ENCODE measurements around the gene GARNL3. TPM values are rescaled to one million over a fixed set of nuclear protein-coding genes. Genes with fewer than 3 reads are reported as not detected.
A peak's percentile ranks its signal among the peaks of the same experiment; 100 is the strongest.

GARNL3 gene
- total RNA-seq, 6 experiments from 2014 or later = 4.4 to 9.7 (median 6.1) TPM

DNA sequence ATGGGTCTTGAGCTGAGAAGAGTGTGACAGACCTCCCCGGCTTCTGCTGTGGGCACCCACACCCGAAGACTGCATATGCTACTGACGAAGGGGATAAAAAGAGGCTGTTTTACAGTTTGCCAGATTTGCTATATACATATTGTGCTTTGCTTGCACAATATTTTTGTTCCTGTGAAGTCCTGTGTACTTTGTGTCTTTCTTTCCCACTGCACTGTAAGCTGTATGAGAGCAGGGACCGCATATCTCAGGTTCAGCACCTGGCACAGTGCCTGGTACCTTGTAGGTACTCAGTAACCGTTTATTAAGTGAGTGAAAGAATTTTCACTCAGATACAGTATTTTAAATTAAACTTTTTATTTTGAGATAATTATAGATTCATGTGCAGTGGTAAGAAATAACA is 8.2 kb upstream of the GARNL3 start:
- ATAC-seq (peak; percentile 49 to 52 (median 52)), DNase-seq (peak in 1 of 3 donors; percentile 39)
- no peak overlapping the region for H3K4me3 ChIP-seq
- H3K9me3 ChIP-seq = no peaks in the 10 kb centered on the region
- no peak for TF ChIP-seq POLR2A (IDR thresholded peaks at IDR 0.05)
- TF ChIP-seq CTCF (IDR thresholded peaks at IDR 0.05) = no peak
- no peaks in the 10 kb centered on the region for H3K27me3 ChIP-seq
- WGBS (ENCODE audit: insufficient coverage, low coverage, low lambda C conversion rate, missing lambda C conversion rate) = 54% methylated on average over 5 of the region's 5 CpGs
- intact Hi-C loops (cut with DNase I) = no loop called here
- H3K4me1 ChIP-seq = no peaks in the 10 kb centered on the region
- no peak overlapping the region for H3K27ac ChIP-seq
- no peaks in the 10 kb centered on the region for H3K36me3 ChIP-seq

- TF ChIP-seq CTCF (IDR thresholded peaks at IDR 0.05) (no peak), POLR2A (IDR thresholded peaks at IDR 0.05) (no peak)
- no peaks in the 10 kb centered on the region for H3K36me3 ChIP-seq
- no peaks in the 10 kb centered on the region for H3K27me3 ChIP-seq
- no peak for ATAC-seq
- no peaks in the 10 kb centered on the region for H3K9me3 ChIP-seq
- WGBS (ENCODE audit: insufficient coverage, low coverage, low lambda C conversion rate, missing lambda C conversion rate) = 80% methylated on average over 3 of the region's 7 CpGs
- H3K27ac ChIP-seq = no peak overlapping the region
- no peak overlapping the region for H3K4me3 ChIP-seq
- H3K4me1 ChIP-seq = peaks cover 0 to 4% (median 0%) of the 10 kb centered on the region in 4 donors
- no peak for DNase-seq
- intact Hi-C loops (cut with DNase I) = no loop called here
These were observed 5.7 kb upstream of the GARNL3 start for GRCh38 chr9:127258606-127259471.

DNA sequence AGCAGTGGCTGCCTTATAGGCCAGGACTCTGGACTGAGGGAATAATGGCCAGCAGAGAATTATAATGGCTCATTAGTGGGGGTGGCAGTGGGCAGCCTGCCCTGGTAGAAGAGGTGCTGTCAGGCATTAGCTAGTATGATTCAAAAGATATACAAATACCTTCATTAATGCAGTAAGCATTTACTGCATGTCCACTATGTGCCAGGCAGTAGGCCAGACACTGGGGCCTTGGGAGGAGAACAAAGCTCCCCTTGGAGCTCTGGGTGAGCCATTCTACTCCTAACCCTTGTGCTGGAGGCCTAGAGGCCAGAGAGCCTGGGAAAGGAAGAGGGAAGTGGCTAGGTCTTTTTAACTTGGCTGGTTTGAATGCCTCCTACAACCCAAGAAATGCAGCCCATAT is 2.0 kb upstream of the GARNL3 start:
- DNase-seq (no peak), ATAC-seq (no peak)
- Histone ChIP-seq H3K9me3 (no peaks in the 10 kb centered on the region), H3K4me1 (peaks cover 0 to 6% (median 0%) of the 10 kb centered on the region in 4 donors), H3K4me3 (no peak overlapping the region), H3K27ac (no peak overlapping the region), H3K27me3 (no peaks in the 10 kb centered on the region), H3K36me3 (peaks cover 0 to 1% (median 0%) of the 10 kb centered on the region in 4 donors)
- intact Hi-C loops (cut with DNase I) = no loop called here
- TF ChIP-seq CTCF (IDR thresholded peaks at IDR 0.05) = no peak
- TF ChIP-seq POLR2A (IDR thresholded peaks at IDR 0.05) = no peak

GRCh38 chr9:127263237-127263636 is 1.3 kb upstream of the GARNL3 start:
- no peak for TF ChIP-seq POLR2A (IDR thresholded peaks at IDR 0.05)
- no peak for TF ChIP-seq CTCF (IDR thresholded peaks at IDR 0.05)
- H3K9me3 ChIP-seq = no peaks in the 10 kb centered on the region
- peaks cover 0 to 1% (median 0%) of the 10 kb centered on the region in 4 donors for H3K36me3 ChIP-seq
- peaks cover 0 to 6% (median 0%) of the 10 kb centered on the region in 4 donors for H3K4me1 ChIP-seq
- DNase-seq (no peak), ATAC-seq (no peak)
- H3K27ac ChIP-seq = no peak overlapping the region
- intact Hi-C loops (cut with DNase I) = no loop called here
- no peaks in the 10 kb centered on the region for H3K27me3 ChIP-seq
- 82% methylated on average over 6 of the region's 9 CpGs for WGBS (ENCODE audit: insufficient coverage, low coverage, low lambda C conversion rate, missing lambda C conversion rate)
- H3K4me3 ChIP-seq = no peak overlapping the region

All from right lobe of liver (tissue), 6 donors.